Muscle of leg (tissue), 11 donors: Measurements from ENCODE around the gene MT1B. TPM values are rescaled to one million over a fixed set of nuclear protein-coding genes. Genes with fewer than 3 reads are reported as not detected.
A peak's percentile ranks its signal among the peaks of the same experiment; 100 is the strongest.

Experiments used
- DNase-seq: peaks from one replicate; pipeline ENCODE4 v3.0.0; 2013
- H3K27ac ChIP-seq: one replicate; pipeline ENCODE4 v1.5.1; 2013; ENCODE audit warnings: mild to moderate bottlenecking, low read length, control low read depth
- H3K27me3 ChIP-seq: one replicate; pipeline ENCODE4 v1.6.1; 2013; ENCODE audit warnings: low read length; ENCODE audit not compliant: control insufficient read depth, insufficient read depth
- H3K36me3 ChIP-seq: one replicate; pipeline ENCODE4 v1.6.1; 2013; ENCODE audit warnings: low read length; ENCODE audit not compliant: control insufficient read depth, insufficient read depth
- H3K4me1 ChIP-seq: one replicate; pipeline ENCODE4 v1.6.1; 2013; ENCODE audit warnings: low read length; ENCODE audit not compliant: control insufficient read depth, insufficient read depth
- H3K4me3 ChIP-seq: one replicate; pipeline ENCODE4 v1.5.1; 2013; ENCODE audit warnings: low read length, control low read depth
- H3K9me3 ChIP-seq: replicated peaks from 2 replicates; pipeline ENCODE4 v1.6.1; 2013; ENCODE audit warnings: low read depth, low read length; ENCODE audit not compliant: control insufficient read depth
- WGBS: methylation state at CpG from one replicate; pipeline ENCODE4 v1.1.5; 2013; ENCODE audit warnings: missing lambda C conversion rate; ENCODE audit not compliant: insufficient coverage; 5-methylcytosine and 5-hydroxymethylcytosine counted together
- polyA plus RNA-seq, 8 donors: library from polyadenylated mRNA; unstranded; fragments of 120-200 nt; gene quantifications; one replicate each; pipeline versions ENCODE4 v1.2.1 to v1.2.3, GENCODE V29; 2013; ENCODE audit warnings: inconsistent platforms in 1 of 8, low replicate concordance in 1 of 8; ENCODE audit not compliant: insufficient read length in 8 of 8, insufficient read depth in 1 of 8
- total RNA-seq: library from RNA; stranded (reverse); fragments of 120-200 nt; gene quantifications from one replicate; pipeline ENCODE4 v1.2.4, GENCODE V29; 2013

Gene MT1B
- total and polyA plus RNA-seq, 9 donors, result 0.64 TPM; not detected in 8

GRCh38 chr16:56645838-56646237 is 5.8 kb upstream of the MT1B start:
- Histone ChIP-seq H3K36me3 (no peaks in the 10 kb centered on the region), H3K27me3 (peaks cover 84% of the 10 kb centered on the region), H3K9me3 (no peaks in the 10 kb centered on the region), H3K4me1 (peaks cover 9% of the 10 kb centered on the region), H3K27ac (no peak overlapping the region), H3K4me3 (no peak overlapping the region)
- WGBS, result no CpG with 5 or more reads among the region's 1 CpG
- no peak for DNase-seq

- DNase-seq, result no peak
- no peaks in the 10 kb centered on the region for H3K36me3 ChIP-seq
- H3K27me3 ChIP-seq, result peaks cover 82% of the 10 kb centered on the region
- no peaks in the 10 kb centered on the region for H3K9me3 ChIP-seq
- WGBS, result 10% methylated on average over 30 of the region's 33 CpGs
- H3K4me1 ChIP-seq, result peaks cover 9% of the 10 kb centered on the region
- H3K27ac ChIP-seq, result no peak overlapping the region
- no peak overlapping the region for H3K4me3 ChIP-seq
These were observed 3.9 kb upstream of the MT1B start for GRCh38 chr16:56647641-56648431.

DNA sequence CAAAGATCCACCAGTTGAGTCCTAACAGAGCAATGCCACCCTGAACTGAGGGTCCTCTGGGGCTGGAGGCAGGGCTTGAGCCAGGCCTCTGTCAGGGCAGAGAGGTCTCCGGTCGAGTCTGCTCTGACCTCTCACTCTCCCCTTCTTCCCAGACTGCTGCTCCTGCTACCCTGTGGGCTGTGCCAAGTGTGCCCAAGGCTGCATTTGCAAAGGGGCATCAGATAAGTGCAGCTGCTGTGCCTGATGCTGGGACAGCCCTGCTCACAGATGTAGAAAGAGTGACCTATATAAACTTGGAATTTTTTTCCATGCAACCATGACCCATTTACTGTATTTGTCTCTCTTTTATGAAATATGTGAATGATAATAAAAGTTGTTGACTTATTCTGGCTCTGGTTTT is 2.4 kb upstream of the MT1B start:
- Histone ChIP-seq H3K36me3 (no peaks in the 10 kb centered on the region), H3K27me3 (peaks cover 70% of the 10 kb centered on the region), H3K4me3 (no peak overlapping the region), H3K27ac (no peak overlapping the region), H3K4me1 (no peaks in the 10 kb centered on the region), H3K9me3 (no peaks in the 10 kb centered on the region)
- DNase-seq, result no peak
- WGBS, result 83% methylated on average over 2 of the region's 2 CpGs

DNA sequence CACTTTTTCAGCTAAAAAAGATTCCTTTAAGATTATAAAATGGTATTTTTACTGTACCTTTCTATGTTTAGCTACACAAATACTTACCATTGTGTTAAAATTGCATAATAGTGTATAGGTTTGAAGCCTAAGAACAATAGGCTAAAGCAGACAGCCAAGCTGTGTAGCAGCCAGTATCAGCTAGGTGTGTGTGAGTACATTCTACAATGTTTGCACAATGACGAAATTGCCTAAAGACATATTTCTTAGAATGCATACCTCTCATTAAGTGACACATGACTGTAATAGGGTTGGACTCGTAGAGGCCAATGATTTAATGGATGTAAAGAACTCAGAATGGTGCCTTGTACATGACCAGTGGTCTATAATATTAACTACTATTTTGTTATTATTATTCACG is 1.9 kb upstream of the MT1B start:
- H3K36me3 ChIP-seq, result no peaks in the 10 kb centered on the region
- peaks cover 66% of the 10 kb centered on the region for H3K27me3 ChIP-seq
- no peak overlapping the region for H3K4me3 ChIP-seq
- no peak overlapping the region for H3K27ac ChIP-seq
- DNase-seq, result no peak
- no peaks in the 10 kb centered on the region for H3K4me1 ChIP-seq
- no peaks in the 10 kb centered on the region for H3K9me3 ChIP-seq
- no CpG with 5 or more reads among the region's 3 CpGs for WGBS

DNA sequence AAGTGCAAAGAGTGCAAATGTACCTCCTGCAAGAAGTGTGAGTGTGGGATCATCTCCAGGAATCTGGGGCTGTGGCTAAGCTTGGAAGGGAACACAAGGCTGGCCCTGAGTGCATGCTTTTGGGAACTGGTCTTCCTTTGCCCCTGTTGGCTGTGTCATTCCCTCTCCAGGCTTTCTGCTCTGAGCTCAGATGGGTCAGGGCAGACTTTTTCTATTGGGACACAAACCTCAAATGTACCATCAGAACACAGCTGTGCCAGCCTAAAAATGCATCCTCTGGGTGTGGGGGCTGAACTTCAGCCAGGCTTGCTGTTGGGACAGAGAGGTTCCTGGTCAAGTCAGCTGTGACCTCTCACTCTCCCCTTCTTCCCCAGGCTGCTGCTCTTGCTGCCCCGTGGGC is 914 bp downstream of the MT1B start:
- H3K27me3 ChIP-seq, result peaks cover 56% of the 10 kb centered on the region
- DNase-seq, result no peak

GRCh38 chr16:56653218-56653617 is 1.5 kb downstream of the MT1B start:
- Histone ChIP-seq H3K4me1 (peaks cover 12% of the 10 kb centered on the region), H3K9me3 (no peaks in the 10 kb centered on the region)
- WGBS, result 40% methylated on average over 1 of the region's 7 CpGs

More for the DNA sequence above, 914 bp downstream of the MT1B start:
- H3K4me3 ChIP-seq, result no peak overlapping the region
- no peaks in the 10 kb centered on the region for H3K9me3 ChIP-seq
- H3K36me3 ChIP-seq, result no peaks in the 10 kb centered on the region
- H3K27ac ChIP-seq, result no peak overlapping the region
- peaks cover 6% of the 10 kb centered on the region for H3K4me1 ChIP-seq
- 89% methylated on average over 1 of the region's 1 CpG for WGBS

GRCh38 chr16:56657555-56658326 is 6.1 kb downstream of the MT1B start, which contains the start of gene MT1F:
Gene MT1F, plus strand, starts transcription at chr16:56657959. Its CDS starts 100 bp downstream, at chr16:56658059.
- Histone ChIP-seq H3K4me3 (peak within 1 kb of the TSS; percentile 42), H3K9me3 (no peaks in the 10 kb centered on the region), H3K27ac (no peak within 1 kb of the TSS), H3K36me3 (no peaks in the 10 kb centered on the region), H3K27me3 (peaks cover 64% of the 10 kb centered on the region), H3K4me1 (peaks cover 19% of the 10 kb centered on the region)
- under 1% methylated on average over 44 of the region's 46 CpGs for WGBS
- DNase-seq, result peak; percentile 28

More at GRCh38 chr16:56653218-56653617, 1.5 kb downstream of the MT1B start:
- H3K27me3 ChIP-seq, result peaks cover 56% of the 10 kb centered on the region
- H3K36me3 ChIP-seq, result no peaks in the 10 kb centered on the region
- no peak for DNase-seq
- no peak overlapping the region for H3K4me3 ChIP-seq
- no peak overlapping the region for H3K27ac ChIP-seq

DNA sequence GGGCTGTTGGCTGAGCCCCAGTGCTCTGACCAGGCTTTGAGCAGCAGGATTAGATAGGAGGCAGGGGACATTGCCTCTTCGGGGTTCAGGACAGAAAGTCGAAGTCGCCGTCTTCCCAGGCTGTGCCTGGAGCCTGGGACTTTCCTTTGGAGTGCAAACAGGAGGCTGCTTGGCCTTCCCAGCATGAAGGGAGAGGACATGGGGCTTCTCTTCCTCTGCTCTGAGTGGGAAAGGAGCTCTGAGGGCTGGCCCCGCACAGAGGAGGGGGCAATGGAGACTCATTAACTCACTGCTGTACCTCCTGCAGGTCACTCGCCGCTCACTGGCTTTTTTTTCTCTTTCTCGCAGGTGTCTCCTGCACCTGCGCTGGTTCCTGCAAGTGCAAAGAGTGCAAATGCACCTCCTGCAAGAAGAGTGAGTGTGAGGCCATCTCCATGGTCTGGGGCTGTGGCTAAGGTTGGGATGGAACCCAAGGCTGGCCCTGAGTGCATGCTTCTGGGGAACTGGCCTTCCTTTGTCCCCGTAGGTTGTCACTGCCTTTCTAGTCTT is 6.7 kb downstream of the MT1B start:
- no peak for DNase-seq
- Histone ChIP-seq H3K4me3 (peak overlapping the region; percentile 42), H3K27me3 (peaks cover 69% of the 10 kb centered on the region)

DNA sequence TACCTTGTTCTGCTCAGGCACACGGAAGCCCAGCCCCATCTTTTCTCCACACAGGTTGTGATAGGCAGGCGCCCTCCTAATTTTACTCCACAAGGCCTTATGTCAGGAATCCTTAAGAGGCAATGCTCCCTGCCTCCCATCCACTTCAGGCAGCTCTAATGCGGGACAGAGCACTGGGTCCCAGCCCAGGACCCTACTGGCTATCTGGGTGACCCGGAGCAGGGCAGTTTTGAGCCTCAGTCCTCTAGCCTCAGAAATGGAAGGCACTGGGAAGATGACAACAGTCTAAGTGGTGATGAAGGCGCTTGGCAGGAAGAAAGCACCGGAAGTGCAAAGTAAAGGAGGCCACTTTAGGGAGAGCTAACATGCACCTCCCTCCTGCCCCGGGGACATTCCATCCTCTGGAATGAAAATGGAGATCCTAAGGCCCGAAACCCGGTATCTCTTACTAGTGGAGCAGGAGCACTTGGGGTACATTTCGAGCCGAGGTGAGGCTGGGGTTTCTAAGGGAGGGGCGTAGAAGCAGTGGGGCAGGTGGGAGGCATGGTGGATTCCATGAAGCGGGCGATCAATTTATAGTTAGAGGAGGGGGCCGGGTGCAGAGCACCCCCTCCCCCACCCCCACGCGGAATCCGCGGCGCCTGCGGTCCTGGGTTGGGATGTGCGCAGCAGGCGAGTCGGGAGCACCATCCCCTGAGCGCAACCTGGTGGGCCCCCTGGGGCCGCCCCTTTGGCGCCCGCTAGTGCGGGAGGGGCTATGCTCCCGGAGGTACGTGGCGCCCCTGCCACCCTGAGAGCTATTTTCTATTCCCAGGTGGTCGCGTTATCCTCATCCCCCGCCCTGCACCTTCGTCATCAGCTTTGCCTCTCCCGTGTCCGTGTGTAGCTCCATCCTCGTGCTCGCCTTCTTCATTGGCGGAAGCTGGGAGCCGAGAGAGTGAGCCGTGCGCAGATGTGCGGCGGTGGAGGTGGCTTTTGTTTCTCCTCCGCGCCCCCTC is 11.0 kb downstream of the MT1B start:
- Histone ChIP-seq H3K27ac (no peak overlapping the region), H3K27me3 (peaks cover 88% of the 10 kb centered on the region), H3K9me3 (no peaks in the 10 kb centered on the region), H3K36me3 (no peaks in the 10 kb centered on the region), H3K4me3 (no peak overlapping the region), H3K4me1 (peaks cover 17% of the 10 kb centered on the region)
- WGBS, result 10% methylated on average over 26 of the region's 48 CpGs
- DNase-seq, result peak; percentile 36

More for the DNA sequence above, 6.7 kb downstream of the MT1B start:
- H3K4me1 ChIP-seq, result peaks cover 21% of the 10 kb centered on the region
- H3K9me3 ChIP-seq, result no peaks in the 10 kb centered on the region
- H3K27ac ChIP-seq, result no peak overlapping the region
- 4% methylated on average over 7 of the region's 10 CpGs for WGBS
- no peaks in the 10 kb centered on the region for H3K36me3 ChIP-seq
